Neural progenitor cell (in vitro differentiated cells): ENCODE data around the gene GPRC5A. TPM values are rescaled to one million over a fixed set of nuclear protein-coding genes. Genes with fewer than 3 reads are reported as not detected.
A peak's percentile ranks its signal among the peaks of the same experiment; 100 is the strongest.

Experiments used
- DNase-seq: peaks from one replicate; pipeline ENCODE4 v3.0.0-alpha.2; 2016; ENCODE audit warnings: low spot score
- H2AFZ ChIP-seq: fragments of 200-600 bp; sonication (generic); replicated peaks from 2 replicates; pipeline ENCODE4 v1.6.1; 2016; ENCODE audit warnings: antibody characterized with exemption
- H3F3A ChIP-seq: fragments of 200-600 bp; sonication (generic); 2 replicates; pipeline ENCODE4 v1.6.1; 2016; ENCODE audit warnings: antibody characterized with exemption, low read depth
- H3K27ac ChIP-seq: fragments of 200-600 bp; sonication (generic); 2 replicates; pipeline ENCODE4 v1.5.1; 2016; ENCODE audit warnings: mild to moderate bottlenecking
- H3K27me3 ChIP-seq: fragments of 200-600 bp; sonication (generic); 2 replicates; pipeline ENCODE4 v1.6.1; 2016; ENCODE audit warnings: mild to moderate bottlenecking, moderate library complexity
- H3K36me3 ChIP-seq: fragments of 200-600 bp; sonication (generic); 2 replicates; pipeline ENCODE4 v1.5.1; 2016
- H3K4me1 ChIP-seq: fragments of 200-600 bp; sonication (generic); 2 replicates; pipeline ENCODE4 v1.6.1; 2016; ENCODE audit warnings: mixed run types
- H3K4me2 ChIP-seq: fragments of 200-600 bp; sonication (generic); 2 replicates; pipeline ENCODE4 v1.6.1; 2016
- H3K4me3 ChIP-seq: fragments of 200-600 bp; sonication (generic); 2 replicates; pipeline ENCODE4 v1.5.1; 2016
- H3K79me2 ChIP-seq: fragments of 200-600 bp; sonication (generic); 2 replicates; pipeline ENCODE4 v1.6.1; 2016; ENCODE audit warnings: low read depth
- H3K9ac ChIP-seq: fragments of 200-600 bp; sonication (generic); 2 replicates; pipeline ENCODE4 v1.6.1; 2016
- H3K9me3 ChIP-seq: fragments of 200-600 bp; sonication (generic); 2 replicates; pipeline ENCODE4 v1.5.1; 2016; ENCODE audit warnings: low read depth
- H4K20me1 ChIP-seq: fragments of 200-600 bp; sonication (generic); 2 replicates; pipeline ENCODE4 v1.6.1; 2016; ENCODE audit warnings: low read depth
- H3K27ac Mint-ChIP-seq: 3 replicates; pipeline ENCODE4 v1.8.0; 2021; ENCODE audit warnings: mixed read lengths
- H3K27me3 Mint-ChIP-seq: 2 replicates; pipeline ENCODE4 v1.8.0; 2022; ENCODE audit warnings: low read depth, mild to moderate bottlenecking, inconsistent platforms, moderate library complexity, mixed read lengths; ENCODE audit not compliant: insufficient read depth
- H3K36me3 Mint-ChIP-seq: 3 replicates; pipeline ENCODE4 v1.8.0; 2021; ENCODE audit warnings: mixed read lengths
- H3K4me1 Mint-ChIP-seq: 3 replicates; pipeline ENCODE4 v1.8.0; 2021; ENCODE audit warnings: mixed read lengths
- H3K4me3 Mint-ChIP-seq: 3 replicates; pipeline ENCODE4 v1.8.0; 2021; ENCODE audit warnings: mild to moderate bottlenecking, moderate library complexity, mixed read lengths
- H3K9me3 Mint-ChIP-seq: 3 replicates; pipeline ENCODE4 v1.8.0; 2020; ENCODE audit warnings: mixed read lengths
- CTCF ChIP-seq: fragments of 200-600 bp; sonication (generic); IDR thresholded peaks from 2 replicates; pipeline ENCODE4 v1.5.1; 2017; ENCODE audit warnings: antibody characterized with exemption, mild to moderate bottlenecking
- EZH2 ChIP-seq: fragments of 200-600 bp; sonication (generic); IDR thresholded peaks from 2 replicates; pipeline ENCODE4 v1.6.1; 2017; ENCODE audit warnings: antibody characterized with exemption, mild to moderate bottlenecking, moderate library complexity
- EZH2phosphoT487 ChIP-seq: fragments of 200-600 bp; sonication (generic); IDR thresholded peaks from 2 replicates; pipeline ENCODE4 v1.6.1; 2017; ENCODE audit warnings: antibody characterized with exemption
- total RNA-seq: library from RNA; depleted of rRNA; stranded (reverse); fragments of >200 nt; gene quantifications from 2 replicates; pipeline ENCODE4 v1.2.3, GENCODE V29; 2015; ENCODE audit warnings: low replicate concordance

Gene GPRC5A
- total RNA-seq, 1 donor from 2014 or later: not detected

GRCh38 chr12:12877153-12877768 lies 14.1 kb upstream of the GPRC5A start:
- Histone ChIP-seq H3K27me3 (no peaks in the 10 kb centered on the region), H3K4me3 (no peak overlapping the region), H3K4me1 (no peaks in the 10 kb centered on the region), H3K4me2 (no peak overlapping the region), H3K27ac (no peak overlapping the region), H4K20me1 (no peaks in the 10 kb centered on the region), H3K9ac (no peak overlapping the region), H3K36me3 (no peaks in the 10 kb centered on the region), H3K79me2 (no peaks in the 10 kb centered on the region), H3K9me3 (no peaks in the 10 kb centered on the region), H2AFZ (no peak overlapping the region), H3F3A (no peaks in the 10 kb centered on the region)
- Mint-ChIP-seq H3K4me3 (no peak overlapping the region), H3K9me3 (no peaks in the 10 kb centered on the region), H3K4me1 (peaks cover 18% of the 10 kb centered on the region), H3K27ac (no peak overlapping the region), H3K27me3 (peaks cover 2% of the 10 kb centered on the region), H3K36me3 (peaks cover 3% of the 10 kb centered on the region)
- no peak for DNase-seq
- TF ChIP-seq CTCF (no peak), EZH2phosphoT487 (no peak), EZH2 (no peak)

- Histone ChIP-seq H3K27ac (no peak overlapping the region), H3K4me3 (no peak overlapping the region), H3K4me2 (no peak overlapping the region), H3K4me1 (no peaks in the 10 kb centered on the region), H3F3A (no peaks in the 10 kb centered on the region), H3K79me2 (no peaks in the 10 kb centered on the region), H4K20me1 (no peaks in the 10 kb centered on the region), H3K27me3 (no peaks in the 10 kb centered on the region), H3K9me3 (no peaks in the 10 kb centered on the region), H3K9ac (no peak overlapping the region), H2AFZ (no peak overlapping the region), H3K36me3 (no peaks in the 10 kb centered on the region)
- H3K27ac Mint-ChIP-seq: no peak overlapping the region
- peaks cover 13% of the 10 kb centered on the region for H3K4me1 Mint-ChIP-seq
- H3K27me3 Mint-ChIP-seq: peaks cover 2% of the 10 kb centered on the region
- no peak overlapping the region for H3K4me3 Mint-ChIP-seq
- no peaks in the 10 kb centered on the region for H3K9me3 Mint-ChIP-seq
- TF ChIP-seq EZH2phosphoT487: no peak
- no peak for TF ChIP-seq EZH2
- no peak for TF ChIP-seq CTCF
- no peak for DNase-seq
- H3K36me3 Mint-ChIP-seq: peaks cover 3% of the 10 kb centered on the region
Observed at GRCh38 chr12:12877781-12878455, 13.4 kb upstream of the GPRC5A start.

GRCh38 chr12:12880537-12880936 lies 10.8 kb upstream of the GPRC5A start:
- Histone ChIP-seq H3K9ac (no peak overlapping the region), H3K9me3 (no peaks in the 10 kb centered on the region), H3K27me3 (peaks cover 8% of the 10 kb centered on the region), H3K36me3 (no peaks in the 10 kb centered on the region), H4K20me1 (no peaks in the 10 kb centered on the region), H2AFZ (no peak overlapping the region), H3K4me3 (no peak overlapping the region), H3K4me1 (peaks cover 6% of the 10 kb centered on the region), H3K4me2 (no peak overlapping the region), H3K79me2 (no peaks in the 10 kb centered on the region), H3K27ac (no peak overlapping the region), H3F3A (no peaks in the 10 kb centered on the region)
- no peak for TF ChIP-seq EZH2
- TF ChIP-seq CTCF: no peak
- Mint-ChIP-seq H3K27ac (peak overlapping the region; percentile 29), H3K27me3 (peaks cover 2% of the 10 kb centered on the region), H3K4me1 (peaks cover 11% of the 10 kb centered on the region), H3K9me3 (no peaks in the 10 kb centered on the region), H3K36me3 (peaks cover 3% of the 10 kb centered on the region), H3K4me3 (no peak overlapping the region)
- DNase-seq: no peak
